IMR-90 (cell line): ENCODE measurements around the gene MRPL38. TPM values are rescaled to one million over a fixed set of nuclear protein-coding genes. Genes with fewer than 3 reads are reported as not detected.

Experiments
- ATAC-seq: fragments of 200-7000 bp; cut with Tn5 transposase; 2 replicates; pipeline ENCODE4 v1.9.1; 2020; ENCODE audit warnings: low read depth, mild to moderate bottlenecking, moderate library complexity
- BruUV-seq: library from RNA; stranded (reverse); fragments of 400-500 nt; replicated peaks from 2 replicates; lab custom pipeline; 2021; lab: Mats Ljungman, UMichigan
- CTCF ChIA-PET: fragments of 300-600 bp; formaldehyde crosslinking; extraction: SDS; loops from one replicate; lab custom pipeline; 2021; ENCODE audit warnings: antibody characterized with exemption; lab: Yijun Ruan, JAX
- POLR2A ChIA-PET: fragments of 300-600 bp; sonication (Branson Sonifier 250); formaldehyde crosslinking; loops from one replicate; lab custom pipeline; 2022; ENCODE audit warnings: antibody characterized with exemption; ENCODE audit not compliant: unreplicated experiment; lab: Charles Lee
- DNase-seq: peaks from one replicate; pipeline ENCODE4 v3.0.0; 2013
- H2AFZ ChIP-seq: replicated peaks from 2 replicates; pipeline ENCODE3; 2013; ENCODE audit warnings: low read length, mild to moderate bottlenecking; ENCODE audit not compliant: poor library complexity
- H2AK5ac ChIP-seq: 2 replicates; pipeline ENCODE4 v1.6.1; 2013; ENCODE audit warnings: low read depth, low read length, inconsistent platforms
- H2AK9ac ChIP-seq: replicated peaks from 2 replicates; pipeline ENCODE3; 2013; ENCODE audit warnings: mild to moderate bottlenecking, low read depth, low read length, moderate library complexity; ENCODE audit not compliant: poor library complexity
- H2BK120ac ChIP-seq: 2 replicates; pipeline ENCODE4 v1.6.1; 2013; ENCODE audit warnings: low read depth, low read length, inconsistent platforms
- H2BK15ac ChIP-seq: 3 replicates; pipeline ENCODE4 v1.6.1; 2013; ENCODE audit warnings: low read depth, low read length, inconsistent platforms
- H2BK20ac ChIP-seq: 2 replicates; pipeline ENCODE4 v1.6.1; 2013; ENCODE audit warnings: low read depth, mild to moderate bottlenecking, inconsistent platforms, low read length, moderate library complexity
- H2BK5ac ChIP-seq: 2 replicates; pipeline ENCODE4 v1.6.1; 2013; ENCODE audit warnings: mild to moderate bottlenecking, low read depth, low read length, inconsistent platforms; ENCODE audit not compliant: poor library complexity, severe bottlenecking
- H3K14ac ChIP-seq: replicated peaks from 2 replicates; pipeline ENCODE4 v1.6.1; 2013; ENCODE audit warnings: low read depth, low read length, inconsistent platforms
- H3K18ac ChIP-seq: 2 replicates; pipeline ENCODE4 v1.6.1; 2013; ENCODE audit warnings: low read depth, low read length, control low read depth
- H3K23ac ChIP-seq: 2 replicates; pipeline ENCODE4 v1.6.1; 2013; ENCODE audit warnings: low read depth, low read length, inconsistent platforms
- H3K27ac ChIP-seq: 2 replicates; pipeline ENCODE4 v1.5.1; 2013; ENCODE audit warnings: mild to moderate bottlenecking, control low read depth, low read length; ENCODE audit not compliant: insufficient read depth
- H3K27me3 ChIP-seq: 2 replicates; pipeline ENCODE4 v1.6.1; 2013; ENCODE audit warnings: low read length; ENCODE audit not compliant: control insufficient read depth, insufficient read depth
- H3K36me3 ChIP-seq: 2 replicates; pipeline ENCODE4 v1.6.1; 2013; ENCODE audit warnings: low read length, mixed read lengths; ENCODE audit not compliant: control insufficient read depth, insufficient read depth
- H3K4ac ChIP-seq: 2 replicates; pipeline ENCODE4 v1.6.1; 2013; ENCODE audit warnings: low read depth, low read length, inconsistent platforms
- H3K4me1 ChIP-seq: 2 replicates; pipeline ENCODE4 v1.6.1; 2013; ENCODE audit warnings: low read length, mixed read lengths; ENCODE audit not compliant: control insufficient read depth, insufficient read depth
- H3K4me2 ChIP-seq: 2 replicates; pipeline ENCODE4 v1.6.1; 2013; ENCODE audit warnings: low read depth, mild to moderate bottlenecking, control low read depth, low read length, moderate library complexity
- H3K4me3 ChIP-seq: 2 replicates; pipeline ENCODE4 v1.5.1; 2013; ENCODE audit warnings: low read depth, mild to moderate bottlenecking, control low read depth, low read length, moderate library complexity; ENCODE audit not compliant: insufficient read depth
- H3K56ac ChIP-seq: 2 replicates; pipeline ENCODE4 v1.6.1; 2013; ENCODE audit warnings: low read length, inconsistent platforms; ENCODE audit not compliant: insufficient read depth; ENCODE audit errors: extremely low read depth
- H3K79me1 ChIP-seq, 2 experiments: 2 replicates each; pipeline ENCODE4 v1.6.1; 2013; ENCODE audit warnings: low read length in 2 of 2, inconsistent platforms in 1 of 2, low read depth in 1 of 2
- H3K9ac ChIP-seq: 2 replicates; pipeline ENCODE4 v1.6.1; 2013; ENCODE audit warnings: low read depth, low read length, control low read depth
- H3K9me1 ChIP-seq: 2 replicates; pipeline ENCODE4 v1.6.1; 2013; ENCODE audit warnings: low read length, inconsistent platforms; ENCODE audit not compliant: insufficient read depth
- H3K9me3 ChIP-seq: 2 replicates; pipeline ENCODE4 v1.6.1; 2013; ENCODE audit warnings: low read length; ENCODE audit not compliant: control insufficient read depth, insufficient read depth
- H4K20me1 ChIP-seq: 2 replicates; pipeline ENCODE4 v1.6.1; 2013; ENCODE audit warnings: low read length, inconsistent platforms; ENCODE audit not compliant: insufficient read depth
- H4K5ac ChIP-seq: 2 replicates; pipeline ENCODE4 v1.6.1; 2013; ENCODE audit warnings: mild to moderate bottlenecking, low read depth, low read length, control low read depth
- H4K8ac ChIP-seq, 2 experiments: 2 replicates each; pipeline ENCODE4 v1.6.1; 2013; ENCODE audit warnings: low read depth in 2 of 2, low read length in 2 of 2, control low read depth in 1 of 2, inconsistent platforms in 1 of 2
- H4K91ac ChIP-seq: 2 replicates; pipeline ENCODE4 v1.6.1; 2013; ENCODE audit warnings: low read depth, low read length, inconsistent platforms; ENCODE audit not compliant: insufficient read depth
- BHLHE40 ChIP-seq: fragments of 150-350 bp; IDR thresholded peaks from 2 replicates; pipeline ENCODE4 v1.6.1; 2016; ENCODE audit warnings: mild to moderate bottlenecking, low read depth, low read length
- ELK1 ChIP-seq: fragments of 150-350 bp; IDR thresholded peaks from 2 replicates; pipeline ENCODE4 v1.6.1; 2016; ENCODE audit warnings: low read depth, mild to moderate bottlenecking, low read length, moderate library complexity, borderline replicate concordance
- FOS ChIP-seq: fragments of 150-350 bp; IDR thresholded peaks from 2 replicates; pipeline ENCODE4 v1.6.1; 2016; ENCODE audit warnings: low read depth, low read length
- MAFK ChIP-seq: IDR thresholded peaks from 2 replicates; pipeline ENCODE4 v1.6.1; 2012; ENCODE audit warnings: low read depth, low read length, improper control_type of control experiment
- MAZ ChIP-seq: IDR thresholded peaks from 2 replicates; pipeline ENCODE4 v1.6.1; 2012; ENCODE audit warnings: low read depth, mild to moderate bottlenecking, low read length, improper control_type of control experiment, moderate library complexity, borderline replicate concordance
- MXI1 ChIP-seq: IDR thresholded peaks from 2 replicates; pipeline ENCODE4 v1.6.1; 2012; ENCODE audit warnings: low read depth, mild to moderate bottlenecking, low read length, moderate library complexity, borderline replicate concordance
- POLR2A ChIP-seq: IDR thresholded peaks from 2 replicates; pipeline ENCODE4 v1.6.1; 2012; ENCODE audit warnings: mild to moderate bottlenecking, low read depth, low read length
- USF2 ChIP-seq: fragments of 150-350 bp; IDR thresholded peaks from 2 replicates; pipeline ENCODE4 v1.6.1; 2017; ENCODE audit warnings: mild to moderate bottlenecking, antibody characterized with exemption, low read length, low read depth
- WGBS, 2 experiments: methylation state at CpG; one replicate each; pipeline versions ENCODE4 v1.1.5 to v1.1.7; 2013; ENCODE audit warnings: missing lambda C conversion rate in 2 of 2; ENCODE audit not compliant: insufficient read length in 1 of 2; ENCODE audit errors: extremely low coverage in 2 of 2; 5-methylcytosine and 5-hydroxymethylcytosine counted together
- dilution Hi-C: fragments of 300-500 bp; cut with HindIII; formaldehyde crosslinking; loops from one replicate; pipeline ENCODE4 v1.14.3; 2018; ENCODE audit warnings: low sequenced_read_pairs; ENCODE audit not compliant: unreplicated experiment
- in situ Hi-C: fragments of 300-500 bp; cut with MboI; formaldehyde crosslinking; loops from 3 replicates; pipeline ENCODE4 v1.14.3; 2019; ENCODE audit warnings: low sequenced_read_pairs, inconsistent platforms, mixed read lengths
- intact Hi-C: fragments of 100-400 bp; cut with micrococcal nuclease; formaldehyde crosslinking; loops from 2 replicates; pipeline ENCODE4 v1.10.0; 2022
- polyA plus RNA-seq, 3 experiments: library from polyadenylated mRNA; depleted of rRNA; stranded (reverse); fragments of >200 nt; gene quantifications; 2 replicates each; pipeline ENCODE4 v1.2.3, GENCODE V29; 2012; ENCODE audit warnings: low replicate concordance in 1 of 3
- total RNA-seq: library from RNA; depleted of rRNA; stranded (reverse); fragments of >200 nt; gene quantifications from 2 replicates; pipeline ENCODE4 v1.2.3, GENCODE V29; 2012

Gene MRPL38
- total and polyA plus RNA-seq, 2 of the 4 experiments (the other 2 are of a cell fraction), result 13.3 to 42.5 TPM

GRCh38 chr17:75940727-75941441 lies 36.2 kb upstream of the MRPL38 start, which contains the start of gene FBF1:
Gene FBF1 (minus strand): TSS chr17:75941042. CDS start chr17:75938149, 2,893 bp downstream.
- H3K23ac ChIP-seq, result peak within 1 kb of the TSS; percentile 85
- peak within 1 kb of the TSS; percentile 54 to 56; a peak in 3 of 4 replicates for H4K8ac ChIP-seq
- peak within 1 kb of the TSS; percentile 29 for H3K56ac ChIP-seq
- peaks cover 5% of the 10 kb centered on the region; the same call in 1 of the 2 replicates for H3K9me1 ChIP-seq
- intact Hi-C loops (loop anchor here (5.0 kb wide), 1 partner anchor 34 kb away; no protein-coding TSS in a partner anchor), in situ Hi-C loops (no loop called here), dilution Hi-C loops (no loop called here)
- CTCF ChIA-PET, result interaction anchor here (0.5 to 1.0 kb wide), 3 partner anchors 19 to 114 kb away, joined by 3 to 4 read pairs (median 4); no protein-coding TSS in a partner anchor
- no peak within 1 kb of the TSS for H2BK20ac ChIP-seq
- H3K4me1 ChIP-seq, result peaks cover 3% of the 10 kb centered on the region; the same call in 1 of the 2 replicates
- no peak within 1 kb of the TSS for H2BK120ac ChIP-seq
- H2AK5ac ChIP-seq, result no peak within 1 kb of the TSS
- peak; percentile 91; the same call in 1 of the 2 replicates for TF ChIP-seq MAZ
- 0 out of 2 replicates have a peak, but pooled peaks have one; percentile 2 for TF ChIP-seq FOS
- TF ChIP-seq BHLHE40, result peak; percentile 44; the same call in 1 of the 2 replicates
- TF ChIP-seq POLR2A, result peak; percentile 93
- TF ChIP-seq MAFK, result no peak
- TF ChIP-seq ELK1, result no peak
- peak; percentile 38; the same call in 1 of the 2 replicates for TF ChIP-seq USF2
- peak; percentile 100 for TF ChIP-seq MXI1
- H3K27ac ChIP-seq, result peak within 1 kb of the TSS; percentile 57
- H3K14ac ChIP-seq, result peak within 1 kb of the TSS; percentile 48
- peak within 1 kb of the TSS; percentile 92 for H3K4me2 ChIP-seq
- H3K79me1 ChIP-seq, result peaks cover 5 to 9% of the 10 kb centered on the region in 2 experiments; a peak in 2 of 4 replicates
- ATAC-seq, result peak; percentile 99
- peak within 1 kb of the TSS; percentile 61 for H2AK9ac ChIP-seq
- H3K4ac ChIP-seq, result peak within 1 kb of the TSS; percentile 22
- H3K9ac ChIP-seq, result peak within 1 kb of the TSS; percentile 73
- H4K91ac ChIP-seq, result peak within 1 kb of the TSS; percentile 8; the same call in 1 of the 2 replicates
- no peak within 1 kb of the TSS for H2BK15ac ChIP-seq
- BruUV-seq, result no TSS peak
- 2% methylated on average over 32 of the region's 63 CpGs; no CpG with 5 or more reads in 1 of the 2 experiments for WGBS, 2 experiments
- POLR2A ChIA-PET, result interaction anchor here (0.6 to 1.0 kb wide), 2 partner anchors 35 to 38 kb away, joined by 3 read pairs; partner anchors contain the start of genes ACOX1 and TEN1
- no peaks in the 10 kb centered on the region for H3K9me3 ChIP-seq
- peak within 1 kb of the TSS; percentile 72 for H3K4me3 ChIP-seq
- H3K36me3 ChIP-seq, result no peaks in the 10 kb centered on the region; the same call in 1 of the 2 replicates
- peak within 1 kb of the TSS; percentile 27; the same call in 1 of the 2 replicates for H4K5ac ChIP-seq
- H2AFZ ChIP-seq, result peak within 1 kb of the TSS; percentile 94
- DNase-seq, result peak; percentile 90
- H3K27me3 ChIP-seq, result no peaks in the 10 kb centered on the region
- peak within 1 kb of the TSS; percentile 3 for H2BK5ac ChIP-seq
- no peaks in the 10 kb centered on the region for H4K20me1 ChIP-seq
- no peak within 1 kb of the TSS for H3K18ac ChIP-seq
